Left colon (tissue), 2 donors: ENCODE results near the gene CFAP65. TPM values are rescaled to one million over a fixed set of nuclear protein-coding genes. Genes with fewer than 3 reads are reported as not detected.
A peak's percentile ranks its signal among the peaks of the same experiment; 100 is the strongest.

ENCODE experiments used
- ATAC-seq: fragments of 200-7000 bp; cut with Tn5 transposase; one replicate; pipeline ENCODE4 v1.9.1; 2020; ENCODE audit warnings: mild to moderate bottlenecking, moderate library complexity
- DNase-seq, 2 donors: peaks; one replicate each; pipeline ENCODE4 v3.0.0-alpha.2; 2020
- intact Hi-C, 2 donors: fragments of 100-400 bp; cut with DNase I in 1 of 2; cut with micrococcal nuclease in 1 of 2; formaldehyde crosslinking; loops; one replicate each; pipeline versions ENCODE4 v1.11.2 to v1.14.0; 2022; cut with DNase I, micrococcal nuclease
- microRNA-seq, 2 donors: library from miRNA; unstranded; fragments of <30 nt; microRNA quantifications; one replicate each; pipeline versions ENCODE4 v1.1.0 to v1.2.0, GENCODE V29; 2020
- total RNA-seq, 2 donors: library from RNA; stranded (reverse); fragmentation: NEBNext Ultra II Directional; extraction: Animal tissue kit (Norgen Biotek cat#: 25700); gene quantifications; one replicate each; pipeline ENCODE4 v1.2.1, GENCODE V29; 2021
- donor health status: DM: no; HTN: no; CAD: no.
- donor health status: DM: yes; HTN: yes; CAD: no.

The CFAP65 gene
- total RNA-seq, 2 donors from 2014 or later: 0.39 to 0.76 TPM

GRCh38 chr2:218960309-218961165 lies 80.8 kb downstream of the CFAP65 start:
- DNase-seq: no peak
- ATAC-seq: no peak
- intact Hi-C loops: no loop called here

- intact Hi-C loops: no loop called here
- no peak for ATAC-seq
- DNase-seq: no peak
Measured at GRCh38 chr2:218959761-218960308, 81.5 kb downstream of the CFAP65 start.

GRCh38 chr2:218959141-218959731 lies 82.1 kb downstream of the CFAP65 start, which contains the start of gene CDK5R2:
Gene CDK5R2, plus strand, starts transcription at chr2:218959666. Its CDS starts 155 bp downstream, at chr2:218959821.
- peak; percentile 78 to 81 for DNase-seq
- peak; percentile 91 for ATAC-seq
- intact Hi-C loops: no loop called here

- ATAC-seq: no peak
- DNase-seq: no peak
- intact Hi-C loops: no loop called here
Measured at GRCh38 chr2:218958276-218958675, 83.0 kb downstream of the CFAP65 start.

- ATAC-seq (no peak), DNase-seq (no peak)
- intact Hi-C loops: no loop called here
Measured at GRCh38 chr2:218957671-218958070, 83.6 kb downstream of the CFAP65 start.

- ATAC-seq (no peak), DNase-seq (no peak)
- intact Hi-C loops: no loop called here
Measured at GRCh38 chr2:218956039-218956438, 85.3 kb downstream of the CFAP65 start.

- intact Hi-C loops: no loop called here
- DNase-seq (no peak), ATAC-seq (no peak)
Measured at GRCh38 chr2:218954541-218955300, 86.6 kb downstream of the CFAP65 start.

GRCh38 chr2:218953366-218953954 lies 87.9 kb downstream of the CFAP65 start:
- intact Hi-C loops: no loop called here
- ATAC-seq (no peak), DNase-seq (no peak)

Small RNAs within 50 kb of the gene (microRNA-seq; reads per million reads assigned to microRNA genes)
- 8.0 to 29.9 reads per million in 2 donors for gene MIR3131
- gene MIR375: 67,103 to 71,496 reads per million in 2 donors

Other genes starting within 250 kb of the CFAP65 start
- gene PRKAG3, start 209.7 kb downstream of the CFAP65 start, total RNA-seq: not detected
- under 1 TPM; 0.43 to 0.92 TPM for gene WNT6, start 181.7 kb downstream of the CFAP65 start, total RNA-seq
- gene WNT10A, start 160.7 kb downstream of the CFAP65 start, total RNA-seq: 1 to 10 TPM in 1 of 2 donors, under 1 TPM in 1; 0.31 to 1.9 TPM
- gene CDK5R2, start 81.8 kb downstream of the CFAP65 start, total RNA-seq: under 1 TPM; 0.22 to 0.37 TPM
- gene FEV, start 56.3 kb downstream of the CFAP65 start, total RNA-seq: 1 to 10 TPM; 3.9 to 4.8 TPM
- 1 to 10 TPM; 4.1 to 6.9 TPM for gene CRYBA2, start 48.1 kb downstream of the CFAP65 start, total RNA-seq
- gene IHH, start 19.4 kb upstream of the CFAP65 start, total RNA-seq: 10 to 100 TPM; 72.7 to 85.5 TPM
- 10 to 100 TPM; 45.4 to 56.1 TPM for gene NHEJ1, start 119.3 kb upstream of the CFAP65 start, total RNA-seq
- gene SLC23A3, start 128.5 kb upstream of the CFAP65 start, total RNA-seq: 1 to 10 TPM; 5.1 to 6.1 TPM
- 100 to 1,000 TPM; 119 TPM for gene CNPPD1, start 135.4 kb upstream of the CFAP65 start, total RNA-seq
- gene RETREG2, start 136.8 kb upstream of the CFAP65 start, total RNA-seq: 100 to 1,000 TPM; 122 to 138 TPM
- gene ZFAND2B, start 165.3 kb upstream of the CFAP65 start, total RNA-seq: 10 to 100 TPM; 78.0 to 89.9 TPM
- 10 to 100 TPM in 1 of 2 donors, 1 to 10 TPM in 1; 6.8 to 11.4 TPM for gene ABCB6, start 177.4 kb upstream of the CFAP65 start, total RNA-seq
- gene ATG9A, start 188.1 kb upstream of the CFAP65 start, total RNA-seq: 10 to 100 TPM; 60.2 to 66.0 TPM
- gene ANKZF1, start 188.3 kb upstream of the CFAP65 start, total RNA-seq: 10 to 100 TPM; 33.8 to 40.9 TPM
- gene GLB1L, start 203.9 kb upstream of the CFAP65 start, total RNA-seq: 1 to 10 TPM; 4.2 to 4.5 TPM
- 10 to 100 TPM; 41.9 to 42.5 TPM for gene STK16, start 204.0 kb upstream of the CFAP65 start, total RNA-seq
- not detected for gene TUBA4B, start 211.7 kb upstream of the CFAP65 start, total RNA-seq
- gene TUBA4A, start 212.4 kb upstream of the CFAP65 start, total RNA-seq: 10 to 100 TPM; 60.2 to 83.1 TPM
- 10 to 100 TPM; 64.2 to 67.6 TPM for gene DNAJB2, start 237.8 kb upstream of the CFAP65 start, total RNA-seq